Measurements from ENCODE around the gene EML1.

The EML1 gene

DNA sequence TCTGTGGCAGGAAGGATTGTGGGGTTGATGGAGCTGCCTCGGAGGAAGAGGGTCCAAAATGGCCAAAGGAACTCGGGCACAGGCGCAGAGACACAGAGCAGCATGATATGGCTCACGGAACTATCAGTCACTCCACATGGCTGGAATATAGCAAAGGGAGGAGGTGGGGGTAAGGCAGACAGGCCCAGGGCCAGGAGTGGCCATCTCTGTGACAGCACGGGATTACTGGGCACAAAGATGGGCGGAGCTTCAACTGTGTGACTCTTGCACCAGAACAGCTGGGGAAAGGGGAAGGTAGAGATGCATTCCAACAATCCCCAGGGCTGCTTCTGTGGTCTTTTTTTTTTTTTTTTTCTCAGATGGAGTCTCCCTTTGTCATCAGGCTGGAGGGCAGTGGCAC lies 24.8 kb upstream of the EML1 start:
- no peak for DNase-seq (ENCODE audit: extremely low read depth, low read depth)
- TF ChIP-seq, protein P1, sequence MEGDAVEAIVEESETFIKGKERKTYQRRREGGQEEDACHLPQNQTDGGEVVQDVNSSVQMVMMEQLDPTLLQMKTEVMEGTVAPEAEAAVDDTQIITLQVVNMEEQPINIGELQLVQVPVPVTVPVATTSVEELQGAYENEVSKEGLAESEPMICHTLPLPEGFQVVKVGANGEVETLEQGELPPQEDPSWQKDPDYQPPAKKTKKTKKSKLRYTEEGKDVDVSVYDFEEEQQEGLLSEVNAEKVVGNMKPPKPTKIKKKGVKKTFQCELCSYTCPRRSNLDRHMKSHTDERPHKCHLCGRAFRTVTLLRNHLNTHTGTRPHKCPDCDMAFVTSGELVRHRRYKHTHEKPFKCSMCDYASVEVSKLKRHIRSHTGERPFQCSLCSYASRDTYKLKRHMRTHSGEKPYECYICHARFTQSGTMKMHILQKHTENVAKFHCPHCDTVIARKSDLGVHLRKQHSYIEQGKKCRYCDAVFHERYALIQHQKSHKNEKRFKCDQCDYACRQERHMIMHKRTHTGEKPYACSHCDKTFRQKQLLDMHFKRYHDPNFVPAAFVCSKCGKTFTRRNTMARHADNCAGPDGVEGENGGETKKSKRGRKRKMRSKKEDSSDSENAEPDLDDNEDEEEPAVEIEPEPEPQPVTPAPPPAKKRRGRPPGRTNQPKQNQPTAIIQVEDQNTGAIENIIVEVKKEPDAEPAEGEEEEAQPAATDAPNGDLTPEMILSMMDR (IDR thresholded peaks at IDR 0.05; ENCODE audit: low read depth, low read length) = no peak

DNA sequence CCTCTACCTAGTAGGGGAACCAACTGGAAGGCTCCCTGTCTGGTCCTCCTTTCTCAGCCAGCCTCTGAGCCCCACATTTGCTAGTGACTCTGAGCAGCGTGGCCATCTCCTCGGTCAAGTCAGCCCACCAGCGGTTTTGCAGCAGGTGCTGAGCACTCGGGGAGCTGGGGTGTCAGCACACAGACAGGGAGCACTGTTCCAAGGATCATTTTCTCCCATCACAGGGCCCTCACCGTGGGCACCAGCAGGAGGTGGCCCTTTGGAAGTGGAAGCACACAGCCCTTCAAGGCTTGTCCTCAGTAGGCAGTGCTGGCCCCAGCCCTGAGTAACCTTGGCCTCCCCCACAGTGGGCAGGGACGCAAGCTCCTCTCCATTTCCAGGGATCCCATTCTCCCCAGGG lies 24.1 kb upstream of the EML1 start:
- no peak for DNase-seq (ENCODE audit: extremely low read depth, low read depth)
- TF ChIP-seq, protein P1 (IDR thresholded peaks at IDR 0.05; ENCODE audit: low read depth, low read length) = no peak

DNA sequence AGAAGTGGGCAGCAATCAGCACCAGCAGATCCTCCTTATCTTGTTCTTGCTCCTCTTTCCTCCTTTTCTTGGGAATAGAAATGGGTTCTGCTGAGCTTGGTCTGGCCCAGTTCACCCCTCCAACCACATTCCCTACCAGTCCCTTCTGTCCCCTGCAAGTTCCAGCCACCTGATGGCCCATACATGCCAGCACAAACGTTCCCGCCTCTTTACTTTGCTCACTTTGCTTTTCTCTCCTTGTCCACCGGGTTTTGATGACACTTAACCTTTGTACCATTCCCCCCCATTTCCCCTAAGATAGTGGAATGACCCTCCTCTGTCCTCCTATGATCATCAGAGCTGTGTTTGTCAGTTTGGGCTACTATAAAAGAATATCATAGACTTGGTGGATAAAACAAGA lies 23.4 kb upstream of the EML1 start:
- TF ChIP-seq, protein P1 (IDR thresholded peaks at IDR 0.05; ENCODE audit: low read depth, low read length) = no peak
- no peak for DNase-seq (ENCODE audit: extremely low read depth, low read depth)

DNA sequence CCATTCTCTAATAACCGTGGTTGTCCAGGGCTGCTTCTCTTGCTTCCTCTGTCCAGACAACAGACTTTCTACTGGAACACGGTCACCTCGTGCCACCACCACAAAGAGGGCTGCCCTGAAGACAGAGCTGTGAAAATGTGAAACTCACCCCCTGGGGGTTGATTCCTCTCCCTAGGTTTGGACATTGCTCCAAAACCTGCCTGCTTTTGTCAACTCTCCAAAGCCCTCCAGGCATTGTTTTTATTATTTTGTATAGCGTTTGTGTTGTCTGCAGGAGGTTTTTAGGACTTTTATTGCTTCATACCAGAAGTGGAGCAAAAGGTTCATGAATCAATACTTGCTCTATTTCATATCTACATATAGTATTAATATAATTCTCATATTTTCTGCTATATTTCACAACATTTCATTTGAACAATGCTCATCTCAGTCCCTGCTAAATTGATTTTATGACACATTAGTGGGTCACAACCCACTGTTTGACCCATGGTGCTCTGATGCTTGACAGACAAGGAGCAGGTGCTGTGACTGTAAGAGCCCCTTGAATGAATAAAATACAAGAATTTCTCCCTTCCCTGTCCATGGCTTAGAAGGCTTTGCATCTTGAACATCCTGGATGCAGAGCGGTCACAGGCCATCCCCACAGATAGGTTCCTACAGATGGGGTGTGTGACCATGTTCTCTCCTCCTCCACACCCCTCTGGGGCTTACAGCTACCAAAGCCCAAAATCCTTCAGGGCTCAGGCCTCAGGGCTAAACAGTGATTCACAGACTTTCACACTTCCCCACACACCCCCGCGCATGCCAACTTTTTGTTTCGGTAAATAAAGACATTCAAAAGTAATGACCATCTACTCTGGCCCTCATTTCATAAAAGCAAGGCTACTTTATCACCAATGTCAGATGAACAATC lies 20.6 kb upstream of the EML1 start:
- DNase-seq (ENCODE audit: extremely low read depth, low read depth) = no peak
- TF ChIP-seq, protein P1 (IDR thresholded peaks at IDR 0.05; ENCODE audit: low read depth, low read length) = no peak

DNA sequence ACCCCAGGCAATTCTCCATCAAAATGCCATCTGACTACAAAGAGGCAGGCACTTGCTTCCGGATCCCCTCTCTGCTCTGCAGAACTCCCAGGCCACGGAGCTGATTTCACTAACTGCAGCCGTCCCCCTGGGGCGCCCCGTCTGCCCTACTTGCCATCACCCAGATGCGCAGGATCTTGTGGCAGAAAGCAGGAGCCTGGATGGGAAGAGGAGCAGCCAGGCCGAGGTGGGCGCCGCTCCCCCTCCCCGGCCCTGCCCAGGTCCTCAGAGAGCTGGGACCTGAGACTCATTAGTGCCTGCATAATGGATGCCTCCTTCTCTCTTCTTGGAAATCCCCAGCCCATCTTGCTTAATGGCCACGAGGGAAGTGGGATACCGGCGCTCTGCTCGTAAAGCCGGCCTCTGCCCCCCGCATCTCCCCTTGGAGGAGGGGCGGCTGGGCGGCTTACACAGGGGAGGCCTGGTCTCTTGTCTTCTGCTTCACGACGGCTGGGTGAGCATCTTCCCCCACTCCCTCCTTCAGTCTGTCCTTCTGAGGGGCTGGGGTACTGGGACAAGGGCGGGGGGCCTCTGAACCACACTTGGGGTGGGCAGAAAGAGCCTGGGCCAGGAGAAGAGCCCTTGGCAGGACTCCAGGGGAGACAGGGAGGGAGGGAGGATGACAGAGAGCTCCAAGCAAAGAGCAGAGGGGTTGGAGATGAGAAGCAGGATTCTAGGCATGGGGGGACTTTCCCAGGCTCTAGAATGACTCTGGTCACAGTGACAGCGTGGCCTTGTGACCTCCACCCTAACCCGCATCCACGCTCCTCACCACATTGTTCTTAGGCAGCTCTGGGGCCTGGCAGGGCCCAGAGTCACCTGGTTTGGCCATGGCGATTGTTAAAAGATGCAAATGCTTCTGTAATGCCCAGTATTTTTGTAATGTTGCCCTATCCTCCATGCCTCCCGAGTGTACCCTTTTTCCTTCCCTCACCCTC lies 19.4 kb upstream of the EML1 start:
- TF ChIP-seq, protein P1 (IDR thresholded peaks at IDR 0.05; ENCODE audit: low read depth, low read length) = no peak
- DNase-seq (ENCODE audit: extremely low read depth, low read depth) = no peak

DNA sequence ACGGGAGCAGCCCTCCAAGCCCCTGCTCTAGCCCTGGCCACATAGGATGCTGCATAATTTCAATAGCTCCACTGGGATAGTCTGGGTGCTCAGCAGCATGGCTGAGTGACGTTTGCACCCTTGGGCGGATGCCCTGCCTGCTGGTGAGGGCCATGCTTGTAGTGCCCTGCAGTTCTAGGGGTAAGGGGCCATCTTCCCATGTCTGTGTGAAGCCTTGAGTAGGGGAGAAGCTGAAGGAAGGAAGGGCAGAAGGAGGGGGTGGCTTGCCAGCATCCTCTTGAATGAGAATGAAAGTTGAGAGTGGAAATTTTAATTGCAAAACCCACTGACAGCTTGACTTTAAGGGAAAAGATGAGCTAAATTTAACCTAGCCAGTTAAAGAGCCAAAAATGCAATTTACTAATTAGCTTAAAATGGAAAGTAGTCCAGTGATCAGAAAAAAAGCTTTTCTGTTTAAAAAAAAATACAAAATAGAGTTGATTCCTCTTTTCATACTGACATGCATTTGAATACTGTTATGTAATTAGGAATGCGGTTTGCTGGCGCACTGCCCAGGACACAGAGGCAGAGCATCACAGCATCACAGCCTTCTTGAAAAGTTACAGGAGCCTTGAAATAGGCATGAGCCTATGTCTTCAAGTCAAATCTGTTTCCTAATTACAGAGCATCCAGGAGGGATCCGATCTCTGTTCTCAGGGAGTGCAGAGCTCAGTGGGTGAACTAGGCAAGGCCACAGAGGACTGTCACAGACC lies 18.5 kb upstream of the EML1 start:
- TF ChIP-seq, protein P1 (IDR thresholded peaks at IDR 0.05; ENCODE audit: low read depth, low read length) = no peak
- no peak for DNase-seq (ENCODE audit: extremely low read depth, low read depth)

Measured in AG09319 (cell line).